Measurements from ENCODE around the gene HMGA1.

DNA sequence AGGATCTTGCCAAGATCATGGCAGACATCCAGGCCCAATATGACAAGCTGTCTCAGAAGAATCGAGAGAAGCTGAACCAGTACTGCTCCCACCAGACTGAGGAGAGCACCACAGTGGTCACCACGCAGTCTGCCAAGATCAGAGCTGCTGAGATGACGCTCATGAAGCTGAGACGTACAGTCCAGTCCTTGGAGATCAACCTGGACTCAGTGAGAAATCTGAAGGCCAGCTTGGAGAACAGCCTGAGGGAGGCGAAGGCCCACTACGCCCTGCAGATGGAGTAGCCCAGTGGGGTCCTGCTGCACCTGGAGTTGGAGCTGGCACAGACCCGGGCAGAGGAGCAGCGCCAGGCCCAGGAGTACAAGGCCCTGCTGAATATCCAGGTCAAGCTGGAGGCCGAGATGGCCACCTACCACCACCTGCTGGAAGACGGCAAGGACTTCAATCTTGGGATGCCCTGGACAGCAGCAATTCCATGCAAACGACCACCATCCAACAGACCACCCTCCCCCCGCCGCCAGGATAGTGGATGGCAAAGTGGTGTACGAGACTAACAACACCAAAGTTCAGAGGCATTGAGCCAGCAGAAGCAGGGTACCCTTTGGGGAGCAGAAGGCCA is 46.1 kb upstream of the HMGA1 start:
- TF ChIP-seq POLR2AphosphoS5 (IDR thresholded peaks at IDR 0.05): no peak
- no peak for TF ChIP-seq MXI1 (conservative IDR thresholded peaks at IDR 0.05; ENCODE audit: poor library complexity, severe bottlenecking)
